Tibial nerve (tissue), 4 donors: ENCODE data around the gene FAAH.

ENCODE experiments used
- EP300 ChIP-seq, 2 donors: sonication (generic); formaldehyde crosslinking; IDR thresholded peaks; one replicate each; pipeline ENCODE4 v1.6.1; 2017; ENCODE audit warnings: antibody characterized with exemption in 2 of 2, mild to moderate bottlenecking in 1 of 2
- POLR2A ChIP-seq, 2 donors: fragments of 450-650 bp; IDR thresholded peaks; one replicate each; pipeline ENCODE4 v1.6.1; 2017; ENCODE audit warnings: antibody characterized with exemption in 2 of 2, mild to moderate bottlenecking in 2 of 2, moderate library complexity in 2 of 2
- TF ChIP-seq, protein P1 (sequence below), 5 experiments: fragments of 200-600 bp in 3 of 5; fragments of 450-650 bp in 2 of 5; sonication (generic) in 3 of 5; IDR thresholded peaks; one replicate each; pipeline ENCODE4 v1.5.1; 2016 to 2019; ENCODE audit warnings: antibody characterized with exemption in 5 of 5, mild to moderate bottlenecking in 3 of 5, moderate library complexity in 2 of 5

DNA sequence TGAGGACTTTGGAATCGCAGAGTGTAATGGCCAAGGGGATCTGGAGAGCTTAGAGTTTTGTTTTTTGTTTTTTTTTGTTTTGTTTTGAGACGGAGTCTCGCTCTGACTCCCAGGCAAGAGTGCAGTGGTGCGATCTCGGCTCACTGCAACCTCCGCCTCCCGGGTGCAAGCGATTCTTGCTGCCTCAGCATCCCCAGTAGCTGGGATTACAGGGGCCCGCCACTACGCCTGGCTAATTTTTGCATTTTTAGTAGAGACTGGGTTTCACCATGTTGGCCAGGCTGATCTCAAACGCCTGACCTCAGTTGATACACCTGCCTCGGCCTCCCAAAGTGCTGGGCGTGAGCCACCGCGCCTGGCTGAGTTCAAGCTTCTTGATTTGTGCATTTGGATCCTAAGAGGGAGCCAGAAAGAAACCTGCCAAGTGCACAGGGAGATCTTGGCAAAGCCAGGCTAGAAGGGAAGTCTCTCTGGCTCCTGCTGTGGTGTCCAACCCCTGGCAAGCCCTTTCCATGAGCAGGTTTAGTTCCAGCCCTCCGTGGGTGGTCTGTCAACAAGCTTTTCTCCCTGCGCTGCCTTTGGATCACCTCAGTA lies 852 bp downstream of the FAAH start:
- TF ChIP-seq, protein P1, sequence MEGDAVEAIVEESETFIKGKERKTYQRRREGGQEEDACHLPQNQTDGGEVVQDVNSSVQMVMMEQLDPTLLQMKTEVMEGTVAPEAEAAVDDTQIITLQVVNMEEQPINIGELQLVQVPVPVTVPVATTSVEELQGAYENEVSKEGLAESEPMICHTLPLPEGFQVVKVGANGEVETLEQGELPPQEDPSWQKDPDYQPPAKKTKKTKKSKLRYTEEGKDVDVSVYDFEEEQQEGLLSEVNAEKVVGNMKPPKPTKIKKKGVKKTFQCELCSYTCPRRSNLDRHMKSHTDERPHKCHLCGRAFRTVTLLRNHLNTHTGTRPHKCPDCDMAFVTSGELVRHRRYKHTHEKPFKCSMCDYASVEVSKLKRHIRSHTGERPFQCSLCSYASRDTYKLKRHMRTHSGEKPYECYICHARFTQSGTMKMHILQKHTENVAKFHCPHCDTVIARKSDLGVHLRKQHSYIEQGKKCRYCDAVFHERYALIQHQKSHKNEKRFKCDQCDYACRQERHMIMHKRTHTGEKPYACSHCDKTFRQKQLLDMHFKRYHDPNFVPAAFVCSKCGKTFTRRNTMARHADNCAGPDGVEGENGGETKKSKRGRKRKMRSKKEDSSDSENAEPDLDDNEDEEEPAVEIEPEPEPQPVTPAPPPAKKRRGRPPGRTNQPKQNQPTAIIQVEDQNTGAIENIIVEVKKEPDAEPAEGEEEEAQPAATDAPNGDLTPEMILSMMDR (IDR thresholded peaks at IDR 0.05) = no peak
- no peak for TF ChIP-seq EP300 (IDR thresholded peaks at IDR 0.05)
- TF ChIP-seq POLR2A (IDR thresholded peaks at IDR 0.05) = no peak
